ENCODE data around the gene YIPF3. TPM values are rescaled to one million over a fixed set of nuclear protein-coding genes. Genes with fewer than 3 reads are reported as not detected.

Gene YIPF3
- total and polyA plus RNA-seq, 9 of the 15 experiments (the other 6 are each of a cell fraction or from before 2014, with no cell fraction given) = 27.5 to 75.3 (median 57.6) TPM

DNA sequence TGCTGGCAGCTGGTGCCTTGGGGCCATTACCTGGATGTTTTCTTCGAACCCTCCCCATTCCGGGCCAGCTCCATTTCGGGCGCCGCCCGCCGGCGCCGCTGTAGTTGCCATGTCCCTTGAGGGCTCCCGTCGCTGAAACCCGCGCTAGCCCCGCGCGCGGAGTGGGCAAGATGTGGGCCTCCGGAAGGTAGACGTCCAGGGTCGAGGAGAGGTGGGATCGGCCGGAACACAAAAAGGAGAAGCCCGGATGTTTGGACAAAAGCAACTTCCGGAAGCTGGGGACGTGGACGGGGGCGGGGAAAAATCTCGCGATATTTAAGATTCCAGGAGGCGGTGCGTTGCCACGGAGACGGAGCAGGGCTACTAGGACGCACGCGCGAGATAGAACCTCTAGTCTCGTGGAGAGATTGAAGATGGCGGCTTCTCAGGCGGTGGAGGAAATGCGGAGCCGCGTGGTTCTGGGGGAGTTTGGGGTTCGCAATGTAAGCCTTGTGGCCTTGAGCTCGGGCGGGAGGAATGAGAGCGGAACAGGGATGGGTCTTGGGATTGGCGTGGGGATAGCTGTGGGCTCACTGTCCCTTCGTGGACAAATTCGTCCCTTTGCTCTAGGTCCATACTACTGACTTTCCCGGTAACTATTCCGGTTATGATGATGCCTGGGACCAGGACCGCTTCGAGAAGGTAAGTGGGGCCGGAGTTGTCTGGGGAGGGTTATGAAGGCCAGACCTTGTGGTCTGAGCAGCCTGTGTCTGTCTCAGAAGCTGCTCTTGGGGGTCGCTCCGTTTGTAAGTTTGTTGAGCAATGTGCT is at the start of gene YIPF3, which contains the start of gene POLR1C (continued):
- TF ChIP-seq NFRKB (IDR thresholded peaks at IDR 0.05; ENCODE audit: low read depth) (peak; percentile 98), NFATC3 (IDR thresholded peaks at IDR 0.05) (no peak), TRIM24 (IDR thresholded peaks at IDR 0.05) (peak in 1 of 2 experiments; percentile 97; a peak in 2 of 4 replicates), CHD1 (IDR thresholded peaks at IDR 0.05; ENCODE audit: low read length) (no peak), ATF7 (IDR thresholded peaks at IDR 0.05) (peak; percentile 72; the same call in 1 of the 2 replicates), PRMT5 (CRISPR knock-in tag; IDR thresholded peaks at IDR 0.05) (no peak), POLR2AphosphoS2 (IDR thresholded peaks at IDR 0.05; ENCODE audit: low read length) (0 out of 2 replicates have a peak, but pooled peaks have one; percentile 59), CC2D1A (IDR thresholded peaks at IDR 0.05) (no peak), ZKSCAN8 (CRISPR knock-in tag; IDR thresholded peaks at IDR 0.05) (no peak), FOXK2 (conservative IDR thresholded peaks at IDR 0.05 in 1 of 2, IDR thresholded peaks at IDR 0.05 in 1 of 2; ENCODE audit: low read depth in 2 of 2) (peak; percentile 85 to 91), SP1 (CRISPR knock-in tag; IDR thresholded peaks at IDR 0.05) (peak; percentile 75), DMBX1 (CRISPR knock-in tag; IDR thresholded peaks at IDR 0.05; ENCODE audit: borderline replicate concordance) (no peak)
- TF ChIP-seq, protein P1, sequence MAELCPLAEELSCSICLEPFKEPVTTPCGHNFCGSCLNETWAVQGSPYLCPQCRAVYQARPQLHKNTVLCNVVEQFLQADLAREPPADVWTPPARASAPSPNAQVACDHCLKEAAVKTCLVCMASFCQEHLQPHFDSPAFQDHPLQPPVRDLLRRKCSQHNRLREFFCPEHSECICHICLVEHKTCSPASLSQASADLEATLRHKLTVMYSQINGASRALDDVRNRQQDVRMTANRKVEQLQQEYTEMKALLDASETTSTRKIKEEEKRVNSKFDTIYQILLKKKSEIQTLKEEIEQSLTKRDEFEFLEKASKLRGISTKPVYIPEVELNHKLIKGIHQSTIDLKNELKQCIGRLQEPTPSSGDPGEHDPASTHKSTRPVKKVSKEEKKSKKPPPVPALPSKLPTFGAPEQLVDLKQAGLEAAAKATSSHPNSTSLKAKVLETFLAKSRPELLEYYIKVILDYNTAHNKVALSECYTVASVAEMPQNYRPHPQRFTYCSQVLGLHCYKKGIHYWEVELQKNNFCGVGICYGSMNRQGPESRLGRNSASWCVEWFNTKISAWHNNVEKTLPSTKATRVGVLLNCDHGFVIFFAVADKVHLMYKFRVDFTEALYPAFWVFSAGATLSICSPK (IDR thresholded peaks at IDR 0.05; ENCODE audit: borderline replicate concordance) = 0 out of 2 replicates have a peak, but pooled peaks have one; percentile 40
- TF ChIP-seq, protein P2, sequence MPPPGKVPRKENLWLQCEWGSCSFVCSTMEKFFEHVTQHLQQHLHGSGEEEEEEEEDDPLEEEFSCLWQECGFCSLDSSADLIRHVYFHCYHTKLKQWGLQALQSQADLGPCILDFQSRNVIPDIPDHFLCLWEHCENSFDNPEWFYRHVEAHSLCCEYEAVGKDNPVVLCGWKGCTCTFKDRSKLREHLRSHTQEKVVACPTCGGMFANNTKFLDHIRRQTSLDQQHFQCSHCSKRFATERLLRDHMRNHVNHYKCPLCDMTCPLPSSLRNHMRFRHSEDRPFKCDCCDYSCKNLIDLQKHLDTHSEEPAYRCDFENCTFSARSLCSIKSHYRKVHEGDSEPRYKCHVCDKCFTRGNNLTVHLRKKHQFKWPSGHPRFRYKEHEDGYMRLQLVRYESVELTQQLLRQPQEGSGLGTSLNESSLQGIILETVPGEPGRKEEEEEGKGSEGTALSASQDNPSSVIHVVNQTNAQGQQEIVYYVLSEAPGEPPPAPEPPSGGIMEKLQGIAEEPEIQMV (tag; conservative IDR thresholded peaks at IDR 0.05; ENCODE audit: low read depth) = no peak
- TF ChIP-seq, protein P3, sequence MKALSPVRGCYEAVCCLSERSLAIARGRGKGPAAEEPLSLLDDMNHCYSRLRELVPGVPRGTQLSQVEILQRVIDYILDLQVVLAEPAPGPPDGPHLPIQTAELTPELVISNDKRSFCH (CRISPR knock-in tag; IDR thresholded peaks at IDR 0.05) = no peak
- TF ChIP-seq, protein P3 (tag; IDR thresholded peaks at IDR 0.05) = peak; percentile 12; the same call in 1 of the 2 replicates
- TF ChIP-seq, protein P4, sequence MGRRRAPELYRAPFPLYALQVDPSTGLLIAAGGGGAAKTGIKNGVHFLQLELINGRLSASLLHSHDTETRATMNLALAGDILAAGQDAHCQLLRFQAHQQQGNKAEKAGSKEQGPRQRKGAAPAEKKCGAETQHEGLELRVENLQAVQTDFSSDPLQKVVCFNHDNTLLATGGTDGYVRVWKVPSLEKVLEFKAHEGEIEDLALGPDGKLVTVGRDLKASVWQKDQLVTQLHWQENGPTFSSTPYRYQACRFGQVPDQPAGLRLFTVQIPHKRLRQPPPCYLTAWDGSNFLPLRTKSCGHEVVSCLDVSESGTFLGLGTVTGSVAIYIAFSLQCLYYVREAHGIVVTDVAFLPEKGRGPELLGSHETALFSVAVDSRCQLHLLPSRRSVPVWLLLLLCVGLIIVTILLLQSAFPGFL (CRISPR knock-in tag; IDR thresholded peaks at IDR 0.05) = peak; percentile 96; the same call in 1 of the 2 replicates
- TF ChIP-seq, protein P5, sequence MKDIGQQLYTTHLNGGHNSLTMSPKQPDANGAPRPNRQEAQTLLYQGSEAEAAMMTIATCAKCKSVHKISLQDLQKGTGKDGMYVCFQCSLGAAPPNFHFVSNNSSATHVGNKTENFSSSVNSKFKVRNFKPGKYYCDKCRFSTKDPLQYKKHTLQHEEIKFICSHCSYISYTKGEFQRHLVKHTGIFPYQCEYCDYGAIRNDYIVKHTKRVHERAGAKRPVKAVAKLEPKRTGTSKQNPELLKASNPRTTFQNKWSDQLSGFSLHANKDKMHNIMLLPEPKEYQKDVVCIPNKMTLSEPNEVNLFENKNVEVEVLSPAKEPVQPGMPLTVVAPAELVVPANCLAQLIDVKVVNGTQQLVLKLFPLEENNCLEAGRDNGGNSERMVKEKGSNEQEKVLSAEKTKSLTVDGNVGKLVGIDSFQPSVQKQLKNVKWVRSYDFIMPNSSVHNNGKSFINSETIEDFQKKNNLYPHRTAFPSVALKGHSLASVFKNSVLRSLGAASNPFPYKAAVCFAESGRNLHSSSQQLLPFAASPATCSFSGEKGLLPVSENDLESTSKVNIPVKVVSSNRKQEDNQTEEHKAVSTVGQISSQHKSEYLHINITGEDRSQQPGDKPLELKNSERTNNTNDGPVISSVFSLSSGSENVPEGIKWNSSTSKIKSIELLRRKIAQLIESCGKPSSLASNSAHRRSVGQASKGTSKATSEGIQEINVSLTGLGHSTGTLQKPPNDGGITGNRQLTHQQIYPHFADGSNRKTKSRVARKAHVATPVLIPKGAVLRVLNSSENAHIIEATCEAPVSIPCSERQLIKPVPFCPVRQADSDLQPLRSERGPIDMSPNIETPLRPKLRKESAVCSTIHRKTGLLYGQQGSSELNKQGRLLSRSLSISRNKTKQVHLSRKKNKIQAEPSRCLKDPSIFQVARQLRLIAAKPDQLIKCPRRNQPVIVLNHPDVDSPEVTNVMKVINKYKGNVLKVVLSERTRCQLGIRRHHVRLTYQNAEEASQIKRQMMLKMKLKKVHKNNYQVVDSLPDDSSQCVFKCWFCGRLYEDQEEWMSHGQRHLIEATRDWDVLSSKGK (CRISPR knock-in tag; IDR thresholded peaks at IDR 0.05) = no peak
- TF ChIP-seq, protein P6, sequence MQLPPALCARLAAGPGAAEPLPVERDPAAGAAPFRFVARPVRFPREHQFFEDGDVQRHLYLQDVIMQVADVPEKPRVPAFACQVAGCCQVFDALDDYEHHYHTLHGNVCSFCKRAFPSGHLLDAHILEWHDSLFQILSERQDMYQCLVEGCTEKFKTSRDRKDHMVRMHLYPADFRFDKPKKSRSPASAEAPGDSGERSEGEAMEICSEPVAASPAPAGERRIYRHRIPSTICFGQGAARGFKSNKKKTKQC (CRISPR knock-in tag; IDR thresholded peaks at IDR 0.05) = peak; percentile 28; the same call in 1 of the 2 replicates
